OCI-LY3 (cell line): ENCODE results near the gene SSRP1.

Experiments used
- EZH2phosphoT487 ChIP-seq: fragments of 200-600 bp; shearing (Covaris generic); IDR thresholded peaks from 2 replicates; pipeline ENCODE4 v1.6.1; 2018; ENCODE audit warnings: antibody characterized with exemption, mixed run types, low read depth
- TF ChIP-seq, protein P1 (sequence below): fragments of 200-600, 300-600 bp; sonication (generic); IDR thresholded peaks from 2 replicates; pipeline ENCODE4 v1.5.1; 2014; ENCODE audit warnings: antibody characterized with exemption, low read length, low read depth

DNA sequence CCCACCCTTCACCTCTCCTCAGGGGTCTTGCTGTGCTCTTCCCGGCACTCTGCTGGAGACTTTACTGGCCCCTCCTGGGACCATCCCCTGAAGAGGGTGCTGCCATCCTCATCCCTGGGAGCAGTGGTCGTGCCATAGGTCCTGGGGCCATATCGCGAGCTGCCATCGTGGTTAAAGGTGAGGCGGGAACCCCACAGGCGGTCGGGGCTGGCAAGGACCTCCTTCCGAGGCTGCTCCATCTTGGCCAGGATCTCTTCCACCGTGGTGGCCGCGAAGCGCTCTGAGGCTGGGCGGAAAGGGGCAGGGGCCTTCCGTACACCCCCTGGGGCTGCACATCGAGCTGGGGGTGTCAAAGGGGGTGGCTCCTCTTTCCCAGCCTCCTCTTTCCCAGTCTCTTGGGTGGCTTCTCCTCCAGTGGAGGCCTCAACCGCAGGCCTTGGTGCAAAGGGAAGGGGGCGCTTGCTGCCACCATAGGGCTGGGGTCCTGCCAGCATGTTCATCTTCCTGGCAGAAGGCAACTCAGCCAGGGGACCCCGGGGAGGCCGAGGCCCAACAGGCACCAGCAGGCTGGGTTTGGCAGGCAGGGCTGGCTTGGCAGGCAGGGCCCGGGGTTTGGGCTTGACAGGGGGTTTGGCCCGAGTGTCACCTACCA is 15.5 kb downstream of the SSRP1 start:
- TF ChIP-seq, protein P1, sequence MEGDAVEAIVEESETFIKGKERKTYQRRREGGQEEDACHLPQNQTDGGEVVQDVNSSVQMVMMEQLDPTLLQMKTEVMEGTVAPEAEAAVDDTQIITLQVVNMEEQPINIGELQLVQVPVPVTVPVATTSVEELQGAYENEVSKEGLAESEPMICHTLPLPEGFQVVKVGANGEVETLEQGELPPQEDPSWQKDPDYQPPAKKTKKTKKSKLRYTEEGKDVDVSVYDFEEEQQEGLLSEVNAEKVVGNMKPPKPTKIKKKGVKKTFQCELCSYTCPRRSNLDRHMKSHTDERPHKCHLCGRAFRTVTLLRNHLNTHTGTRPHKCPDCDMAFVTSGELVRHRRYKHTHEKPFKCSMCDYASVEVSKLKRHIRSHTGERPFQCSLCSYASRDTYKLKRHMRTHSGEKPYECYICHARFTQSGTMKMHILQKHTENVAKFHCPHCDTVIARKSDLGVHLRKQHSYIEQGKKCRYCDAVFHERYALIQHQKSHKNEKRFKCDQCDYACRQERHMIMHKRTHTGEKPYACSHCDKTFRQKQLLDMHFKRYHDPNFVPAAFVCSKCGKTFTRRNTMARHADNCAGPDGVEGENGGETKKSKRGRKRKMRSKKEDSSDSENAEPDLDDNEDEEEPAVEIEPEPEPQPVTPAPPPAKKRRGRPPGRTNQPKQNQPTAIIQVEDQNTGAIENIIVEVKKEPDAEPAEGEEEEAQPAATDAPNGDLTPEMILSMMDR = no peak
- TF ChIP-seq EZH2phosphoT487 = no peak
